Measurements from ENCODE around the gene NFATC2.

The NFATC2 gene

GRCh38 chr20:51423290-51423667 is 119.2 kb downstream of the NFATC2 start:
- no peak for TF ChIP-seq CTCF (IDR thresholded peaks at IDR 0.05; ENCODE audit: insufficient read depth, low read length, missing control alignments)
- POLR2A ChIA-PET, result no interaction called here
- no peak overlapping the region for H3K4me3 ChIP-seq (ENCODE audit: low read depth, low read length)
- DNase-seq (ENCODE audit: low read depth, low spot score), result no peak
- CTCF ChIA-PET, result interaction anchor here (0.8 to 1.2 kb wide), 4 partner anchors 11 to 436 kb away, joined by 3 to 4 read pairs (median 3); no protein-coding TSS in a partner anchor

GRCh38 chr20:51422514-51423289 is 119.8 kb downstream of the NFATC2 start:
- POLR2A ChIA-PET, result no interaction called here
- no peak for DNase-seq (ENCODE audit: low read depth, low spot score)

GRCh38 chr20:51420805-51421204 is 121.7 kb downstream of the NFATC2 start:
- no peak for TF ChIP-seq CTCF (IDR thresholded peaks at IDR 0.05; ENCODE audit: insufficient read depth, low read length, missing control alignments)
- POLR2A ChIA-PET, result no interaction called here
- no peak overlapping the region for H3K4me3 ChIP-seq (ENCODE audit: low read depth, low read length)
- DNase-seq (ENCODE audit: low read depth, low spot score), result no peak
- CTCF ChIA-PET, result no interaction called here

More at GRCh38 chr20:51422514-51423289, 119.8 kb downstream of the NFATC2 start:
- CTCF ChIA-PET, result no interaction called here
- H3K4me3 ChIP-seq (ENCODE audit: low read depth, low read length), result no peak overlapping the region
- no peak for TF ChIP-seq CTCF (IDR thresholded peaks at IDR 0.05; ENCODE audit: insufficient read depth, low read length, missing control alignments)

- H3K4me3 ChIP-seq (ENCODE audit: low read depth, low read length), result no peak overlapping the region
- no peak for DNase-seq (ENCODE audit: low read depth, low spot score)
- POLR2A ChIA-PET, result no interaction called here
- CTCF ChIA-PET, result no interaction called here
- no peak for TF ChIP-seq CTCF (IDR thresholded peaks at IDR 0.05; ENCODE audit: insufficient read depth, low read length, missing control alignments)
Observed at GRCh38 chr20:51420111-51420510, 122.4 kb downstream of the NFATC2 start.

- ChIA-PET POLR2A (no interaction called here), CTCF (interaction anchor here (1.1 kb wide), 1 partner anchor 23 kb away, joined by 3 read pairs; no protein-coding TSS in a partner anchor)
- no peak overlapping the region for H3K4me3 ChIP-seq (ENCODE audit: low read depth, low read length)
- DNase-seq (ENCODE audit: low read depth, low spot score), result no peak
- no peak for TF ChIP-seq CTCF (IDR thresholded peaks at IDR 0.05; ENCODE audit: insufficient read depth, low read length, missing control alignments)
Observed at GRCh38 chr20:51419646-51420045, 122.9 kb downstream of the NFATC2 start.

- POLR2A ChIA-PET, result no interaction called here
- CTCF ChIA-PET, result interaction anchor here (1.1 kb wide), 1 partner anchor 23 kb away, joined by 3 read pairs; no protein-coding TSS in a partner anchor
- H3K4me3 ChIP-seq (ENCODE audit: low read depth, low read length), result no peak overlapping the region
- no peak for TF ChIP-seq CTCF (IDR thresholded peaks at IDR 0.05; ENCODE audit: insufficient read depth, low read length, missing control alignments)
- no peak for DNase-seq (ENCODE audit: low read depth, low spot score)
Observed at GRCh38 chr20:51419231-51419630, 123.3 kb downstream of the NFATC2 start.
